ENCODE results near the gene SCAMP2. TPM values are rescaled to one million over a fixed set of nuclear protein-coding genes. Genes with fewer than 3 reads are reported as not detected.

Gene SCAMP2
- total and polyA plus RNA-seq, 2 of the 13 experiments (the other 11 are each of a cell fraction or from before 2014, with no cell fraction given), result 34.8 to 121 TPM

GRCh38 chr15:74830868-74831267 is 42.3 kb downstream of the SCAMP2 start:
- H2AFZ ChIP-seq (ENCODE audit: low read length), result no peak overlapping the region
- DNase-seq (ENCODE audit: low spot score), result no peak
- TF ChIP-seq HOXA9 (CRISPR knock-in tag; IDR thresholded peaks at IDR 0.05; ENCODE audit: borderline replicate concordance), result no peak
- TF ChIP-seq THRA (CRISPR knock-in tag; IDR thresholded peaks at IDR 0.05; ENCODE audit: borderline replicate concordance), result no peak
- no peak for TF ChIP-seq ZNF790 (CRISPR knock-in tag; IDR thresholded peaks at IDR 0.05; ENCODE audit: borderline replicate concordance)
- TF ChIP-seq ZNF382 (CRISPR knock-in tag; IDR thresholded peaks at IDR 0.05; ENCODE audit: borderline replicate concordance), result no peak
- TF ChIP-seq ZBTB44 (CRISPR knock-in tag; IDR thresholded peaks at IDR 0.05), result no peak
- no peak for TF ChIP-seq SUZ12 (IDR thresholded peaks at IDR 0.05; ENCODE audit: low read depth, low read length)
- TF ChIP-seq MATR3 (CRISPR knock-in tag; IDR thresholded peaks at IDR 0.05), result no peak
- no peak for TF ChIP-seq KLF13 (CRISPR knock-in tag; IDR thresholded peaks at IDR 0.05)
- TF ChIP-seq ZNF576 (CRISPR knock-in tag; IDR thresholded peaks at IDR 0.05), result no peak
- no peak for TF ChIP-seq ZNF30 (CRISPR knock-in tag; IDR thresholded peaks at IDR 0.05)
- no peak for TF ChIP-seq HMGA1 (CRISPR knock-in tag; conservative IDR thresholded peaks at IDR 0.05)
- no peak for TF ChIP-seq ZNF136 (CRISPR knock-in tag; IDR thresholded peaks at IDR 0.05; ENCODE audit: low read depth)
- TF ChIP-seq ZSCAN22 (CRISPR knock-in tag; IDR thresholded peaks at IDR 0.05), result no peak
- TF ChIP-seq TFDP1 (CRISPR knock-in tag; IDR thresholded peaks at IDR 0.05; ENCODE audit: borderline replicate concordance), result no peak
- no peak for TF ChIP-seq ZNF776 (CRISPR knock-in tag; IDR thresholded peaks at IDR 0.05)
- intact Hi-C loops (cut with micrococcal nuclease; ENCODE audit: unreplicated experiment), result no loop called here
- BruUV-seq (replicated peaks), result no TSS peak
- ATAC-seq, result no peak
- WGBS (ENCODE audit: low lambda C conversion rate), result 37% methylated on average over 2 of the region's 5 CpGs
- H3K4me1 ChIP-seq (ENCODE audit: insufficient read depth, low read length), result peaks cover 30% of the 10 kb centered on the region
- H3K36me3 ChIP-seq (replicated peaks in 1 of 2; ENCODE audit: control insufficient read depth in 1 of 2, insufficient read depth in 2 of 2, low read length in 2 of 2), result no peaks in the 10 kb centered on the region
- no peak for FAIRE-seq
- ChIA-PET CTCF (ENCODE audit: low intra/inter-chr PET ratio, low total read pairs) (no interaction called here), POLR2A (no interaction called here)
- in situ Hi-C loops (cut with HindIII; ENCODE audit: extremely low pct_ligation_motif_present, low pct_unique_long_range_greater_than_20kb), result no loop called here
- no peak overlapping the region for H3K4me2 ChIP-seq (ENCODE audit: low read depth, low read length)
- H3K79me2 ChIP-seq (ENCODE audit: insufficient read depth, low read length), result no peaks in the 10 kb centered on the region
- H3K9me3 ChIP-seq (ENCODE audit: low read length), result no peaks in the 10 kb centered on the region
- H3K27ac ChIP-seq (ENCODE audit: extremely low read length, insufficient read depth, low read length), result no peak overlapping the region
- H3K4me3 ChIP-seq (replicated peaks in 1 of 3; ENCODE audit: insufficient read depth in 1 of 3, low read depth in 2 of 3, low read length in 3 of 3), result no peak overlapping the region
- H3K9ac ChIP-seq (ENCODE audit: insufficient read depth, low read depth, low read length), result no peak overlapping the region
- H4K20me1 ChIP-seq (ENCODE audit: insufficient read depth, low read length), result no peaks in the 10 kb centered on the region
- peaks cover 5 to 40% of the 10 kb centered on the region in 2 experiments; a peak in 4 of 5 replicates for H3K27me3 ChIP-seq (ENCODE audit: control insufficient read depth in 1 of 2, insufficient read depth in 2 of 2, low read length in 2 of 2)

All from HepG2 (cell line).